Subcutaneous abdominal adipose tissue (tissue), 5 donors: ENCODE results near the gene ANKK1.

Source experiments
- H3K27ac ChIP-seq: one replicate; pipeline ENCODE4 v1.7.0; 2013; ENCODE audit warnings: low read depth, mild to moderate bottlenecking, inconsistent platforms, low read length, moderate library complexity
- H3K27me3 ChIP-seq, 5 donors: one replicate each; pipeline ENCODE4 v1.7.0; 2013; ENCODE audit warnings: low read length in 5 of 5, inconsistent platforms in 1 of 5; ENCODE audit not compliant: control insufficient read depth in 5 of 5, insufficient read depth in 4 of 5
- H3K36me3 ChIP-seq, 5 donors: one replicate each; pipeline ENCODE4 v1.7.0; 2013; ENCODE audit warnings: low read length in 5 of 5; ENCODE audit not compliant: control insufficient read depth in 5 of 5, insufficient read depth in 5 of 5
- H3K4me1 ChIP-seq, 5 donors: one replicate each; pipeline ENCODE4 v1.7.0; 2013; ENCODE audit warnings: low read length in 5 of 5, mild to moderate bottlenecking in 3 of 5, moderate library complexity in 1 of 5; ENCODE audit not compliant: control insufficient read depth in 5 of 5, insufficient read depth in 5 of 5
- H3K4me3 ChIP-seq, 5 donors: one replicate each; pipeline ENCODE4 v1.7.0; 2013; ENCODE audit warnings: low read length in 5 of 5, low read depth in 1 of 5
- H3K9ac ChIP-seq, 5 donors: one replicate each; pipeline ENCODE4 v1.7.0; 2013; ENCODE audit warnings: low read length in 5 of 5, mild to moderate bottlenecking in 4 of 5, moderate library complexity in 3 of 5
- H3K9me3 ChIP-seq, 5 donors: one replicate each; pipeline ENCODE4 v1.7.0; 2013; ENCODE audit warnings: low read length in 5 of 5; ENCODE audit not compliant: control insufficient read depth in 5 of 5
- donor health status: healthy.
- donor health status: healthy.
- donor health status: healthy.
- donor health status: healthy.
- donor health status: healthy.

ANKK1 gene

DNA sequence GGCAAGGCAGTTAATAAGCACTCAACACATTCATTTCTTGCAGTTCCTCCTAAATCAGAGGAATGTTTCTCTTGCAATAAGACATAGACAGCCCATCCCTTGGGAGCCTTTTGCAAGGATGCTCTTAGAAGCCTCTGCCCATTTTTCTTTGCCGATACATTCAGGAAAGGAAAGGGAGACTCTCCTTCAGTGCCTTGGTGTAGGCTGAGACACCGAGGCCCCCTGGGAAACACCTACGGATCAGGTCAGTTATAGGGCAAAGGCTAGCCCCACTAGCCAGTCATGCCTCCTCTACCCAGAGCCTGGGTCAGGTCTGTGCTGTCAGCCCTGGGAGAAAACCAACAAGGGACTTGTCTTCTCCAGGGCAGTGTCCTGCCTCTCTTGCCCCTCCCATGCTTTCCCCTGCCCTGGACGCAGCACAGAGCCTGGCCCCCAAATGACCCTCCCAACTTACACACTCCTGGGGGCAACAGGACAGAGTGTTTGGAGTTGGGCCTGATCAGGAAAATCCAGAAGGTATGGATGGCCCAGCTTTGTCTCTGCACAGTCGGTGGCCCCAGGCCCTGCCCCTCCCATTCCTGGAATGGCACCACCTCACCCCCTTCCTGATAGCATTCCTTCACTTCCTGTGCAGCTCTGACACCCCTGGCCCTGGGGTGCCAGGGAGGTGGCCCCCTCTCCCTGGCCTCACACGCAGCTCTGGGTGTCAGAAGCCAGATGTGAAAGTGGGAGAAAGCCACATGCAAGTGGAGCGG, 18.3 kb downstream of the ANKK1 start:
- Histone ChIP-seq H3K4me3 (no peak overlapping the region), H3K27me3 (peaks cover 0 to 5% (median 0%) of the 10 kb centered on the region in 5 donors), H3K9me3 (no peaks in the 10 kb centered on the region), H3K9ac (no peak overlapping the region), H3K4me1 (peaks cover 0 to 6% (median 0%) of the 10 kb centered on the region in 5 donors), H3K36me3 (no peaks in the 10 kb centered on the region), H3K27ac (no peak overlapping the region)

DNA sequence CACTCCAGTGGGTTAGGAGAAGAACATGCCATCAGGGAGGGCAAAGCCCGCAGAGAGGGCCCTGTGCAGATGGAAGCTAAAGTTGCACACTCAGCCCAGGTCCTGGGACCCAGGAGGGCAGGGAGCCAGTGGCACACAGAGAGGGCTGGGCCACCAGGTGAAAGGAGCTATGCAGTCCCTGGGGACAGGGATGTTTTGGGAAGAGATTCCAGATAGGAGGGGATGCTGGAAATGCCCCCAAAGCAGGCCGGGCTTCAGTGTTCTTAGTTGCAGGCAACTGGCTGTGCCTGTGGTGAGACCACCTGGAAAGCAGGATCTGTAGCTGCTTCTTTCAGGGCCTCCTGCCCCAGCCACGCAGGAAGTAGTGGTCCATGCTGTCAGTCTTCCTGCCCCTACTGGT, 19.6 kb downstream of the ANKK1 start:
- H3K36me3 ChIP-seq, result no peaks in the 10 kb centered on the region
- H3K4me1 ChIP-seq, result peaks cover 0 to 3% (median 0%) of the 10 kb centered on the region in 5 donors

DNA sequence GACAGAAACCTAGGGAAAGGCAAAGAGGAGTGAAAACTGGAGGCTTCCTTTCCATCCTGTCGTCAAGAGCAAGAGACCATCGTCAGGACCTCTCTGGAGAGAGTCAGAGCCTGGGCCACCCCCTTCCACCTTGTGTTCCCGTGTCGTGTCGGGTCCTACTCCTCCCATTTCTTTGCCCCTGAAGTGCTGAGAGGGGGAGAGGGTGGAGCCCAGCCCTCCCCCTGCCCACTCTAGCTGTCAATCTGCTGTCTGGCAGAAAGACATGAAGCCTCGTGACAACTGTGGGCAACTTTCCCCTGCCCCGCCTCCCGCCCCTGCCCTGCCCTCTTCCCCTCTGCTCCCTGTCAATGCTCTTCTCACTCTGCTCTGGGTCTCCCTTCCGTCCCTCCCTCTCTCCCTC, 20.6 kb downstream of the ANKK1 start:
- H3K27me3 ChIP-seq, result peaks cover 0 to 5% (median 0%) of the 10 kb centered on the region in 5 donors
- no peak overlapping the region for H3K4me3 ChIP-seq
- H3K9ac ChIP-seq, result no peak overlapping the region
- no peaks in the 10 kb centered on the region for H3K9me3 ChIP-seq
- no peak overlapping the region for H3K27ac ChIP-seq
- no peaks in the 10 kb centered on the region for H3K36me3 ChIP-seq
- peaks cover 0 to 3% (median 0%) of the 10 kb centered on the region in 5 donors for H3K4me1 ChIP-seq

More for the DNA sequence above, 19.6 kb downstream of the ANKK1 start:
- H3K27me3 ChIP-seq, result peaks cover 0 to 5% (median 0%) of the 10 kb centered on the region in 5 donors
- H3K9ac ChIP-seq, result no peak overlapping the region
- no peak overlapping the region for H3K27ac ChIP-seq
- H3K4me3 ChIP-seq, result no peak overlapping the region
- no peaks in the 10 kb centered on the region for H3K9me3 ChIP-seq

DNA sequence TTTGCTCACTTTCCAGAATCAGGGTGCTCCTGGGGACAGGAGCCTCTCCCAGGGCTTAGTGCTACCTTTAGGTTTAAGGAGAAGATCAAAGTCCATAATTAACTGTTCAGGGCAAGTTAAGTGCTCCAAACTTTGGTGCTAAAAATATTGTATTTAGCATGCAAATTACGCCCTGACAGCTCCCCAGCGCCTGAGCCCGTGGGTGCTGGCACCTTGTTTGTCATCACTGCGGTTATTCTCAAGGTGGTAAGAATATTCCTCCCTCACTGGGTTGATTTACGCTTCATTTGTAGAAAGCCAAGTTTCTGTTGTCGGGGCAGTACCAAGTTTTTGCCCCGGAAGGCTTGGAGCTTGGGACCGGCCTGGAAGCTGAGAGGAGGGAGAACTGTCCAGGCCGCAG, 21.3 kb downstream of the ANKK1 start:
- Histone ChIP-seq H3K36me3 (no peaks in the 10 kb centered on the region), H3K4me3 (no peak overlapping the region), H3K27me3 (peaks cover 0 to 5% (median 0%) of the 10 kb centered on the region in 5 donors), H3K9me3 (no peaks in the 10 kb centered on the region), H3K9ac (no peak overlapping the region), H3K27ac (no peak overlapping the region), H3K4me1 (peaks cover 0 to 3% (median 0%) of the 10 kb centered on the region in 5 donors)

DNA sequence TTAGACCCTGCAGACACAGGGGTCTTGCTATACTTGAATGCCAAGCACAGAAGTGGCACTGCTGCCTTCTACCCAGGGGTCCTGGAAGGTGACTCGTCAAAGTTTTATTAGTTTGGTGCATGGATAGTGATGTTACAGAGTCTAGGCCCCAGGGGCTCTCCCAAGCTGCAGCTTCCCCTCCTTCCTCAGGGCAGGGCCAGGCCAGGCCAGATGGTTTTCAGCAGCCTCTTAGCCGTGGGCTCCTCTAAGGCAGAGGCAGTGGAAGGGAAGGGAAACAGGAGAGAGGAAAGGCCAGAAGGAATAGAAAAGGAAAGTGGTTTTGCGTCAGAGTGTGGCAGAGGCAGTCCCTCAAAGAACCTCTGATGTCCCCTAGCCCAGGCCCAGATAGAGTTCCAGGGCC, 21.9 kb downstream of the ANKK1 start:
- Histone ChIP-seq H3K27me3 (peaks cover 0 to 3% (median 0%) of the 10 kb centered on the region in 5 donors), H3K4me3 (no peak overlapping the region), H3K9me3 (no peaks in the 10 kb centered on the region), H3K27ac (no peak overlapping the region), H3K36me3 (no peaks in the 10 kb centered on the region), H3K4me1 (peaks cover 0 to 3% (median 0%) of the 10 kb centered on the region in 5 donors), H3K9ac (no peak overlapping the region)

DNA sequence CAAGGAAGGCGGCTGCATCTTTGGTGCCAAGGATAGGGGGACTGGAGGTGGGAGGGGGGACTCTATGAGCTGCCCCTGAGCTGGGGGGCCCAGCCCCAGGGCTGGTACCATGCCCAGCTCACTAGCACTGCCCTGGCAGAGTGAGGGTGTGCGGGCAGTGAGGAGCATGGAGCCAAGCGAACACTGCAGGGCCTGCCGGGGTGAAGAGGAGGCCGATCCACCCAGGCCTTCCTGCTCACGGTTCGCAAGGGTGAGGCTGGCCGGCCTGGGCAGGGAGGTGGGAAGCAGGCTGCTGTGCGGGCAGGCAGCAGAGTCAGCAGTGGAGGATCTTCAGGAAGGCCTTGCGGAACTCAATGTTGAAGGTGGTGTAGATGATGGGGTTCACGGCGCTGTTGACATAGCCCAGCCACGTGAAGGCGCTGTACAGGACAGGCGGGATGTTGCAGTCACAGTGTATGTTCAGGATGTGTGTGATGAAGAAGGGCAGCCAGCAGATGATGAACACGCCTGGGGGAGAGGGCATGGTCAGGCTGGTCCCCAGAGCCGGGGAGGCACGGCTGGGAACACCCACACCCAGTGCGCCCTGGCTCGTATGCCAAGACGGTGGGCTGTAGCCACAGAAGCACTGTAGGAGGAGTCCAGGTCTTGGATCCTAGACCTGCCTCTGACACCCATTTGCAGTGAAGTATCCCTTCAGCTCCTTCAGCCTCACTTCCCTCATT, 23.0 kb downstream of the ANKK1 start:
- H3K4me3 ChIP-seq, result no peak overlapping the region
- H3K27ac ChIP-seq, result no peak overlapping the region
- H3K9me3 ChIP-seq, result no peaks in the 10 kb centered on the region
- H3K9ac ChIP-seq, result no peak overlapping the region
- H3K4me1 ChIP-seq, result peaks cover 0 to 1% (median 0%) of the 10 kb centered on the region in 5 donors
- H3K36me3 ChIP-seq, result no peaks in the 10 kb centered on the region
- peaks cover 0 to 3% (median 0%) of the 10 kb centered on the region in 5 donors for H3K27me3 ChIP-seq

DNA sequence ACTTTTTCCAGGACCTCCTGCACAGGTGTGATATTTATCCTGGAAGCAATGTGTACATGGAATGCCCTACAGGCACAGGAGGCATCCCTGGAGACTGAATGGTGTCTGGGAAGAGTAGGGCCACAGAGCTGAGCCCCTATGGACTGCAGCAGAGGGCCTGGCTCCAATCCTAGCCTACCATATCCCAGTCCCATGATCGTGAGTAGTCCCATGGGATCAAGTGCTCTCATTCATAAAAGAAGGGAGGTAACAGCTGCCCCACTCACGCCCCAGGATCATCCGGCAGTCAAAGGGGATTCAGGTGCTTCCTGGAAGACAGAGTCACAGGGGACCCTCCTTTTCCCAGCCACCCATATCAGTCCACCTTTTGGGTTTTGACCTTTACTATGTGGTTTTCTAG, 24.0 kb downstream of the ANKK1 start:
- H3K9me3 ChIP-seq, result no peaks in the 10 kb centered on the region
- H3K4me1 ChIP-seq, result no peaks in the 10 kb centered on the region
- H3K27me3 ChIP-seq, result peaks cover 0 to 3% (median 0%) of the 10 kb centered on the region in 5 donors
- no peaks in the 10 kb centered on the region for H3K36me3 ChIP-seq
- H3K27ac ChIP-seq, result no peak overlapping the region
- no peak overlapping the region for H3K9ac ChIP-seq
- H3K4me3 ChIP-seq, result no peak overlapping the region

DNA sequence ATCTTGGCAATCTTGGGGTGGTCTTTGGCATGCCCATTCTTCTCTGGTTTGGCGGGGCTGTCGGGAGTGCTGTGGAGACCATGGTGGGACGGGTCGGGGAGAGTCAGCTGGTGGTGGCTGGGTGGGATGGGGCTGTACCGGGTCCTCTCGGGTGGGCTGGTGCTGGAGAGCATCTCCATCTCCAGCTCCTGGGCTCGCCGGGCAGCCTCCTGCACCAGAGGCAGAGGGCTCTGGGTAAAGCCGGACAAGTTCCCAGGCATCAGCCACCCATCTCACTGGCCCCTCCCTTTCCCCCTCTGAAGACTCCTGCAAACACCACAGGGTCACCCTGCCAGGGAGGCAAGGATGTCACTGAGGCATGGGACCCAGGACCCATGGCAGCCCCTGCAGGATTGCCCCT, 25.1 kb downstream of the ANKK1 start:
- H3K27me3 ChIP-seq, result peaks cover 0 to 3% (median 2%) of the 10 kb centered on the region in 5 donors
- H3K9me3 ChIP-seq, result no peaks in the 10 kb centered on the region
- H3K4me3 ChIP-seq, result no peak overlapping the region
- H3K36me3 ChIP-seq, result no peaks in the 10 kb centered on the region
- no peak overlapping the region for H3K9ac ChIP-seq
- no peak overlapping the region for H3K27ac ChIP-seq
- no peaks in the 10 kb centered on the region for H3K4me1 ChIP-seq

DNA sequence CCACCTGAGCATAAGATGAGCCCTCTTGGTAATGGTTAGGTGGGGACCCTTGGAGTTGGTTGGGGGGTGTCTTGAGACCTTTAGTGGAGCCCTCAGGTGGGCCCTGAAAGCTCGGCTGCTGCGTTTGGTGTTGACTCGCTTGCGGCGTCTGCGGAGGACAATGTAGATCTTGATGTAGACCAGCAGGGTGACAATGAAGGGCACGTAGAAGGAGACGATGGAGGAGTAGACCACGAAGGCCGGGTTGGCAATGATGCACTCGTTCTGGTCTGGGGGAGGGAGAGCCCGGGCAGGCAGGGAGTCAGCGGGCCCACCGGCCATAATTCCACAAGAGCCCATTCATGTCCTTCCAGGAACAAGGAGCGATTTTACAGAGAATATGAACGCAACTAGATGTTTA, 27.8 kb downstream of the ANKK1 start:
- Histone ChIP-seq H3K9ac (no peak overlapping the region), H3K4me1 (no peaks in the 10 kb centered on the region), H3K4me3 (no peak overlapping the region), H3K36me3 (no peaks in the 10 kb centered on the region), H3K9me3 (no peaks in the 10 kb centered on the region), H3K27ac (no peak overlapping the region), H3K27me3 (peaks cover 0 to 6% (median 5%) of the 10 kb centered on the region in 5 donors)

DNA sequence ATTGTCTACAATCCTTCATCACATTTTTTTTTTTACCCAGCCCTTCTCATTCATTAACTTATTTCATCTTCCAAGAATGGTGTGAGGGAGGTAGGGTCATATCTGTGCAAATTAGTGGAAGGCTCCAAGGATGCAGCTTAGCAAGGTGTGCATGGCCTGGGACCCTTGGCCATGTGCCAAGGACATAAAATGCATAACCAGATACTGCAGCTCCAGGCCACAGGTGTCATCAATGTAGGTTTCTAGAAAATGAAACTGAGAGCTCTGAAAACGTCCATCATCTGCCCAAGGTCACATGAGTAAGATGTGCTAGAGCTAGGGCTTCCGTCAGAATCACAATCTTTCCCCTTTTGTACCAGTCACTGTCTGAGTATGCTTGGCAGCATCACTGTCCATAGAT, 29.8 kb downstream of the ANKK1 start:
- Histone ChIP-seq H3K9me3 (no peaks in the 10 kb centered on the region), H3K27ac (no peak overlapping the region), H3K27me3 (peaks cover 0 to 6% (median 5%) of the 10 kb centered on the region in 5 donors), H3K36me3 (no peaks in the 10 kb centered on the region), H3K9ac (no peak overlapping the region), H3K4me3 (no peak overlapping the region), H3K4me1 (no peaks in the 10 kb centered on the region)
